ENCODE data around the gene EPHB4. TPM values are rescaled to one million over a fixed set of nuclear protein-coding genes. Genes with fewer than 3 reads are reported as not detected.
A peak's percentile ranks its signal among the peaks of the same experiment; 100 is the strongest.
"Not testable (repeated sequence)": the region's sequence is repeated elsewhere in the genome, so short reads cannot be mapped to it uniquely, and the experiment has no call there.

The EPHB4 gene
- total RNA-seq, 1 experiment from 2014 or later, result 37.3 TPM

DNA sequence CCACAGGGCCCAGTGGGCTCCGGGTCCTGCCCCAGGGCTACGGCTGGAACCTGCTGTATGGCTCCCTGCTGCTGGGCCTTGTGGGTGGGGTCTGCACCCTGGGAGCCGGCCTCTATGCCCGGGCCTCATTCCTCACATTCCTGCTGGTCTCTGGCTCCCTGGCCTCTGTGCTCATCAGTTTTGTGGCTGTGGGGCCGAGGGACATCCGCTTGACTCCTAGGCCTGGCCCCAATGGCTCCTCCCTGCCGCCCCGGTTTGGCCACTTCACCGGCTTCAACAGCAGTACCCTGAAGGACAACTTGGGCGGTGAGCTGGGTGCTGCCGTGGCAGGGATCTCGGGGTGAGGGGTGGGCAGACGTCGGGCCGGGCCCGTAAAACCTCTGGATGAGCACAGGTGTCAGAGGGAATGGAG is 29.6 kb upstream of the EPHB4 start:
- DNase-seq (ENCODE audit: low read depth, low spot score), result no peak
- in situ Hi-C loops (cut with HindIII; ENCODE audit: low pct_unique_long_range_greater_than_20kb, low sequenced_read_pairs), result no loop called here

DNA sequence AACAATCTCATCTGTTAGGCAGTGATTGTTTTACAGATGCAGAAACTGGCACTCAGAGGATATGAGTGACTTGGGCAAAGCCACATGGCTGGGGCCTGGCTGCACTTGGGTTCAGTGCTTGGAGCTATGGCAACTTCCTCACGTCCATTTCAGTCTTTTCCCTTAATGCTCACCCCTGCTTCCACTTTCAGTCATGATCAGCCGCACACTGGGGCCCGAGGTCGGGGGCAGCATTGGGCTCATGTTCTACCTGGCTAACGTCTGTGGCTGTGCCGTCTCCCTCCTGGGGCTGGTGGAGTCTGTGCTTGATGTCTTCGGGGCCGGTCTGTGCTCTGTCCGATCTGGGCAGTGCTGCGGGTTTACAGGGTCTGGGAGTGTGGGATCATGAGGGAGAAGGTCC is 28.2 kb upstream of the EPHB4 start:
- in situ Hi-C loops (cut with HindIII; ENCODE audit: low pct_unique_long_range_greater_than_20kb, low sequenced_read_pairs), result no loop called here
- no peak for DNase-seq (ENCODE audit: low read depth, low spot score)

DNA sequence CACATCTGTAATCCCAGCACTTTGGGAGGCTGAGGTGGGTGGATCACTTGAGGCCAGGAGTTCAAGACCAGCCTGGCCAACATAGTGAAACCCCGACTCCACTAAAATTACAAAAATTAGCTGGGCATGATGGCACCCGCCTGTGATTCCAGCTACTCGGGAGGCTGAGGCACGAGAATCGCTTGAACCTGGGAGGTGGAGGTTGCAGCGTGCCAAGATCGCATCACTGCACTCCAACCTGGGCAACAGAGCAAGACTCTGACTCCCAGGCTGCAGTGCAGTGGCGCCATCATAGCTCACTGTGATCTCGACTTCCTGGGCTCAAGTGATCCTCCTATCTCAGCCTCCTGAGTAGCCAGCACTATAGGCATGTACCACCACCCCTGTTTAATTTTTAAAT is 27.6 kb upstream of the EPHB4 start:
- in situ Hi-C loops (cut with HindIII; ENCODE audit: low pct_unique_long_range_greater_than_20kb, low sequenced_read_pairs); DNase-seq (ENCODE audit: low read depth, low spot score): not testable (repeated sequence)

DNA sequence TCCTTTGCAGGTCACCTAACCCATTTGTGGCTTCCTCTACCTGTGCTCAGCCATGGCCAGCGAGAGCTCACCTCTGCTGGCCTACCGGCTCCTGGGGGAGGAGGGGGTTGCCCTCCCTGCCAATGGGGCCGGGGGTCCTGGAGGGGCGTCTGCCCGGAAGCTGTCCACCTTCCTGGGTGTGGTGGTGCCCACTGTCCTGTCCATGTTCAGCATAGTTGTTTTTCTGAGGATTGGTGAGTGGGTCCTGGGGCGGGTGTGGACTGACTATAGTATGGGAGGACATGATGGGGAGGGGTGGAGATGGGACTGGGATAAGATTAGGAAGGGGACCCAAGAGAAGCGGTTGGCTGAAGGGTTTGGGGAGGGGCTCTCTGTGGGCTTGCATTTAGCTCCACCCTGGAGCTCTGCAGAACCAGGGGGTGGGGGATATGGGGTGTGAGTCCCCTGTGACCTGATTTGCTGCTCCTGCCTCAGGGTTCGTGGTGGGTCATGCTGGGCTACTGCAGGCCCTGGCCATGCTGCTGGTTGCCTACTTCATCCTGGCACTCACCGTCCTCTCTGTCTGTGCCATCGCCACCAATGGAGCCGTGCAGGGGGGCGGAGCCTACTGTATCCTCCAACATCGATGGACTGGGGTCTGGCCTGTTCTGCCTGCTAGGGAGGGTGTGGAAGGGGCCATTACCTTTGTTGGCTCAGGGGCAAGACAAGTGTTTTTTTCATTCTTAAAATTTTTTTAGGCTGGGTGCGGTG is 27.0 kb upstream of the EPHB4 start:
- no peak for DNase-seq (ENCODE audit: low read depth, low spot score)
- in situ Hi-C loops (cut with HindIII; ENCODE audit: low pct_unique_long_range_greater_than_20kb, low sequenced_read_pairs), result no loop called here

DNA sequence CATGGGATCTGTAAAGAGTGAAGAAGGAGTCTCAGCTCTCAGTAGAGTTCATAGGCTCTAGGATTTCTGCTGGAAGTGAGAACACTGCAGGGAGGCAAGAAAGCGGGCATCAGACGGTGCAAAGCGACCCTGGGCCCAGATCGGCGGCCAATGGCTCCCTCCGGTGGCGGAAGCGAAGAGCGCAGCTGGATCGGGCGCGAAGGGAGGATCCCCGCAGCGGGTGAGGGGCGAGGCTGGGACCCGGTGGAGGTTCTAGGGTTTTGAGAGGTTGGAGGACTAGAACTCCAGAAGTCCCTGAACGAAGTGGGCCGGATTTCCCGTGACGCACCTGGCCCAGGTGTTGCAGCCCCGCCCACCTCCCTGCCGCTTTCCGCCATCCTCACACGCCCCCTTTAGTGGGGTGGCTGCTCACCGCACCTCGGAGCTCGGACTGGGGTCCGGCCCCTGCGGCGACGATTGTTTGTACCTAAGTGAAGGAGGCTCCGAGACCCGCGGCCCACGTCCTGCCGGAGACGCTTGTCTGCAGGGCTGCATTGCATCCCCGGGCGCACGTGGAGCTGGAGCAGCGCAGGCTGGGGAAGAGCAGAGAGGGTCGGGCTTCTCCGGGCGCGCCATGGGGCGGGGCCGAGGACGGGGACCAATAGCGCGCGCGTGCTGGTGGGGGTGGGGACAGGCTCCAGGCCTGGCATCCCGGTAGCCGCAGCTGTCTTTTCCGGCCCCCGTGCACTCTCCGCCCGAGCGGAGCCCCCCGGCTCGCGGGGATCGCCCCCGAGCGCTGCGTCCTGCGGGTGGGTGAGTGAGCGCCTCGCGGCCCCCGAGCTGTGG is 24.9 kb upstream of the EPHB4 start, which contains the start of gene SLC12A9:
TSS of gene SLC12A9 (plus strand) at position 666 of the 825 bp plus-strand sequence. CDS start 1,485 bp downstream, outside the sequence.
- DNase-seq (ENCODE audit: low read depth, low spot score), result peak; percentile 93
- in situ Hi-C loops (cut with HindIII; ENCODE audit: low pct_unique_long_range_greater_than_20kb, low sequenced_read_pairs), result no loop called here

DNA sequence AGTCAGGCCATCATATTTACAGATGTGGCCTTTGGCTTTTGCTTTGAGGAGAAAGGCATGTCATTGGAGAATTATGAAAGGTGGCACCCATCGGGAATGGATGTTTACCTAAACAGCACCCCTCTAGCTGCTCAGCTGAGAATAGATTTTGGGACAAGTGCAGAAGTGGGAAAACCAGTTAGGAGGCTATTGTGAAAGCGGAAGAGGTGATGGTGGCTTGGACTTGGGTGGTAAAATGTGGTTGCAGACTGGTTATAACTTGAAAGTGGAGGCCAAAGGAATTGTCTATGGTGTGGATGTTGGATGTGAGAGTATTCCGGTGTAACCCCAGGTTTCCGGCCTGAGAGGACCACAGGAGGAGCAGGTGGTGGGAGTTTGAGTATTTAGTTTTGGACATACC is 20.0 kb upstream of the EPHB4 start:
- DNase-seq (ENCODE audit: low read depth, low spot score), result no peak
- in situ Hi-C loops (cut with HindIII; ENCODE audit: low pct_unique_long_range_greater_than_20kb, low sequenced_read_pairs), result no loop called here

DNA sequence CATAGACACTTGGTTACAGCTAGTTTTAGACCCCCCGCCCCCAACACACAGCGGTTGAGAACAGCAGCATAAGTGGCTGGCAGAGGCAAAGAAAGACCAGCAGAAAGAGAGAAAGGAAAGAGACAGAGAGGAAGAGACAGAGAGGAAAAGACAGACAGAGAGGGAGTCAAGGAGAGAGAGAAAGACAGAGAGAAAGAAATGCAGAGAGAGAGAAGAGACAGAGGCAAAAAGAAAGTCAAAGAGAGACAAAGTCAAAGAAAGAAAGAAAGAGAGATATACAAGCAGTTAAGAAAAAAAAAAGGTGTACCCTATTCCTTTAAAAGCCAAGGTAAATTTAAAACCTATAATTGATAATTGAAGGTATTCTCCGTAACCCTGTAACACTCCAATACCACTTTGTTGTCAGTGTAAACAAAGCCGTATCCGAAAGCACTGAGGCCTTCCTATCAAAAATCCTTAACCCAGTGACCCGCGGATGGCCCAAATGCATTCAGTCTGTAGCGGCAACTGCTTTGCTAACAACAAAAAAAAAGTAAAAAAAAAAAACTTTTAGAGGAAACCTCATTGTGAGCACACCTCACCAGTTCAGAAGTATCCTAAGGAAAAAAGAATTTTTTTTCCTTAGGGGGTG is 13.3 kb upstream of the EPHB4 start:
- no peak for DNase-seq (ENCODE audit: low read depth, low spot score)
- in situ Hi-C loops (cut with HindIII; ENCODE audit: low pct_unique_long_range_greater_than_20kb, low sequenced_read_pairs), result no loop called here

DNA sequence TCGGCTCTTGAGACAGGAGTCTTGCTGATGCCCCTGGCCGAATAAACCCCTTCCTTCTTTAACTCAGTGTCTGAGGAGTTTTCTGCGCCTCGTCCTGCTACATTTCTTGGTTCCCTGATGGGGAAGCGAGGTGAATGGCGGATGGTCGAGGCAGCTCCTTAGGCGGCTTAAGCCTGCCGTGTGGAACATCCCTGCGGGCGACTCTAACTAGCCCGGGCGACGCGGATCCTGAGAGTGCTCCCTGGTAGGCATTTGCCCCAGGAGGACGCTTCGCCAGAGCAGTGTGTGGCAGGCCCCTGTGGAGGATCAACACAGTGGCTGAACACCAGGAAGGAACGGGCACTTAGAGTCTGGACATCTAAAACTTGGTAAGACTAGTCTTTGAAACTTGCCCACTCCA is 12.0 kb upstream of the EPHB4 start:
- DNase-seq (ENCODE audit: low read depth, low spot score), result no peak
- in situ Hi-C loops (cut with HindIII; ENCODE audit: low pct_unique_long_range_greater_than_20kb, low sequenced_read_pairs), result no loop called here

DNA sequence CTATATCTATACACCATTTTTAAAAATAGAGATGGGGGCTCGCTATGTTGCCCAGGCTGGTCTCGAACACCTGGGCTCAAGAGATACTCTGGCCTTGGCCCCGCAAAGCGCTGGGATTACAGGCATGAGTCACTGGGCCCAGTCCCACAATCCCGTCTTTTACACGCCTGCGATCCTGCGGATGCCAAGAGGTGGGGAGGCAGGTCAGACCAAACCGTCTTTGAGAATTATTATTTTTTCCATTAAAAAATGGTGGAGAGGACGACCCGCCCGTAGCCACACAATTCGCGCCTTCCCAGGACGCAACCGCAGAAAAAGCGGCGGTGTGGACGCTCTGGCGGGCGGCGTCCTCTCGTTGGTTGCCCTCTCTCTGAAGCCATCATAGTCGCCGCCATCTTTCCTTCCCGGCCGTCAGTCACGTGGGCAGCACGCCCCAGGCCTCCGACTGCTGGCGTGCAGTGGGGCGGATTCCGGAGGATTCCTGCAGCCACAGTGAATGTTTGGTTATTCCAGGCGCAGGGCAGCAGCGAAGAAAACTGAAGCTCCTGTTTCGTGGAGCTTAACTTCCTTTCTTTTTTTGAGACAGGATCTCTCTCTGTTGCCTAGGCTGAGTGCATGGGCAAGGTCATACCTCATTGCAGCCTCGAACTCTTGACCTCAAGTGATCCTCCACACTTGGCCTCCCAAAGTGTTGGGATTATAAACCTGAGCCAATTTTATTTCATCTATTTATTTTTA is 9.9 kb upstream of the EPHB4 start:
- DNase-seq (ENCODE audit: low read depth, low spot score), result peak; percentile 96
- in situ Hi-C loops (cut with HindIII; ENCODE audit: low pct_unique_long_range_greater_than_20kb, low sequenced_read_pairs), result no loop called here

DNA sequence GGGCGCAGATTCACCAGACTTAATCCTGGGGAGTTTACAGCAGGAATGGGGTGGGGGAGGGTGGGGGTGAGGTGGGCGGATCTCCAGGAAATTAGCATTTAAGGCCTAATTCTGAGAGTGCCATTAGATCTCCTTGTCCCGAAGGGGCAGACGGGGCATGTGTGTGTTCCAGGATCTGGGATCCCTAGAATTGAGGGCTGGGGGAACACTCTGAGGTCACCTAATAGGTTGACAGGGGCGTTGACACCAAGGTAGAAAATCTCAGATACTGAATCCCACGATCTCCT is 9.4 kb upstream of the EPHB4 start:
- DNase-seq (ENCODE audit: low read depth, low spot score), result no peak
- in situ Hi-C loops (cut with HindIII; ENCODE audit: low pct_unique_long_range_greater_than_20kb, low sequenced_read_pairs), result no loop called here

DNA sequence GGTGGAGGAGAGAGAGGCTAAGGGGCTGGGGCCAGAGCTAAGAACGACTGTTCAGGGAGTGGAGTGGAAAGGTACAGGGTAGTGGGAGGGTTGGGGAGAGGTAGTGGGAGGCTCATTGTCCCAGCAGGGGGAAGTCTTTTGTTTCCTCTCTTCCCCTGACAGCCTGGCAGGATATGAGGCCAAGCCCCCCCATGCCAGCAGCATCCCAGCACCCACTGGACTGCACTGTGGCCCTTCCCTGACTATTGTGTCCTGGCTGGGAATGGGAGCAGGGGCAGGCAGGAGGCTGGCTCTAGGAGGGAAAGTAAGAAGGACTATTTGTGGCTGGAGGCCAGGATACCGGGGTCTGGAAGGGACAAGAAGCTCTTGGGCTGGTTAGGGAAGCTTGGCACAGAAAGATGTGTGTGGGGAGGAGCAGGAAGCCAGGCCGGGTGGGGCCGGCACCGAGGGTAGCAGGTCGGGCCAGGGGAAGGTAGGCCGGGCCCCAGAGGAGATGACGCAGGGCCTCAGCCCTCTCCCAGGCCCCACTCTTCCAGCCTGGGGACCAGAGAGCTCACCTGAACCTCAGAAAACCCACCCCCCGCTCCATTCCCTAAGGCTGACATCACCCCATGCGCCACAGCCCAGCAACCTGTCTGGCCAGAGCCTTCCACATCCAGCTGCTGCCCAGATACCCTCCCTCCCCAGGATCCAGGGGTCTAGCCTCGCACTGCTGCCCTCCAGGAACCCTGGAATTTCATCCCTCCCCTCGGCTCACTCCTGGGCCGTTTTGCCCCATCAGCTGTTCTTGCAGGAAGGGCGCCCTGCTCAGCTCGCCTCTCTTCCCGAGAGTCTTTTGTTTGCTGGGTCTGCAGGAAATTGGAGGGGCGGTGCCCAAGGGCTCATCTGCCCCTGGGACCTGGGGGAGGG is 8.8 kb upstream of the EPHB4 start:
- in situ Hi-C loops (cut with HindIII; ENCODE audit: low pct_unique_long_range_greater_than_20kb, low sequenced_read_pairs), result no loop called here
- DNase-seq (ENCODE audit: low read depth, low spot score), result no peak

DNA sequence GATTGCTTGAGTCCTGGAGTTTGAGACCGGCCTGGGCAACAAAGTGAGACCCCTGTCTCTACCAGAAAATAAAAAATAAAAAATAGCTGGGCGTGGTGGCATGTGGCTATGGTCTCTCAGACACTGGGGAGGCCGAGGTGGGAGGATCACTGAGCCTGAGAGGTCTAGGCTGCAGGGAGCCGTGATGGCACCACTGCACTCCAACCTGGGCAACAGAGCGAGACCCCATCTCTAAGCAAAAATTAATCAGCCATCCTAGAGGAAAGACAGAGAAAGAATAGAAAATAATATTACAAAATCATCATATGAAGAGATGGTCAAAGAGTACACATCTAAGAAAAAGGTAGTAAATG is 4.9 kb upstream of the EPHB4 start:
- in situ Hi-C loops (cut with HindIII; ENCODE audit: low pct_unique_long_range_greater_than_20kb, low sequenced_read_pairs), result no loop called here
- DNase-seq (ENCODE audit: low read depth, low spot score), result no peak

DNA sequence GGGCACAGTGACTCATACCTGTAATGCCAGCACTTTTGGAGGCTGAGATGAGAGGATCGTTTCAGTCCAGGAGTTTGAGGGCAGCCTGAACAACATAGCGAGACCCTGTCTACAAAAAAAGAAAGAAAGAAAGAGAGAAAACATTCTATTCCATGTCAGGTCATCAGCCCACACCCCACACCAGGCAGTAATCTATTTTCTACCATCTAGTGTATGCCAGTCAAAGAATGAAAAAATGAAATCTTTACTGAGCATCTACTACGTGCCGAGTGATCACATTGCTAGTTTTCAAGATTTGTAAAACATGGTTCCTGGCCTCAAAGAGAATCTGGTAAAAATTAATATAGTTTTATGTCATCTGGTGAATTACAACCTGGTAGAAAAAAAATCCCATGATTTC is 3.1 kb upstream of the EPHB4 start:
- in situ Hi-C loops (cut with HindIII; ENCODE audit: low pct_unique_long_range_greater_than_20kb, low sequenced_read_pairs), result no loop called here
- no peak for DNase-seq (ENCODE audit: low read depth, low spot score)

DNA sequence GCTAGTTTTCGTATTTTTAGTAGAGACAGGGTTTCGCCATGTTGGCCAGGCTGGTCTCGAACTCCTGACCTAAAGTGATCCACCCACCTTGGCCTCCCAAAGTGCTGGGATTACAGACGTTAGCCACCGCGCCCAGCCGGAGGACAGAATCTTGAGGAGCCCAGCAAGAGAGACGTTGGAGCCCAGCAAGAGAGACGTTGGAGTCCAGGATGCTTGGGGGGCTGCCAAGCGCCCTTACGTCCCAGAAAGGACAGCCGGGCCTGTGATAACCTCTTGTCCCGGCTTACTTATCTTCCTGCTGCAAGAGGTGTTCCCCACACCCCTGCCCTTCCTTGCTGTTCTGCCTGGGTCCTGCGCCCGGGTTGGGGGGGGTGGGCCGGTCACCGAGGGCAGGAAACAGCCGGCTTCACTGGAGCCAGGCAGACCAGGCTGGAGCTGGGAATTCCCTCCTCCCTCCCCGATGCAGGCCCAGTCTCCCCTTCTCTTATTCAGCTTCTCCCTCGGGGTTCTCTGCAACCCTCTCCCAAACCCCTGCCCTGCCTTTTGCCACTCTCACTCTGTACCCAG is 1.9 kb upstream of the EPHB4 start:
- in situ Hi-C loops (cut with HindIII; ENCODE audit: low pct_unique_long_range_greater_than_20kb, low sequenced_read_pairs), result no loop called here
- DNase-seq (ENCODE audit: low read depth, low spot score), result no peak

DNA sequence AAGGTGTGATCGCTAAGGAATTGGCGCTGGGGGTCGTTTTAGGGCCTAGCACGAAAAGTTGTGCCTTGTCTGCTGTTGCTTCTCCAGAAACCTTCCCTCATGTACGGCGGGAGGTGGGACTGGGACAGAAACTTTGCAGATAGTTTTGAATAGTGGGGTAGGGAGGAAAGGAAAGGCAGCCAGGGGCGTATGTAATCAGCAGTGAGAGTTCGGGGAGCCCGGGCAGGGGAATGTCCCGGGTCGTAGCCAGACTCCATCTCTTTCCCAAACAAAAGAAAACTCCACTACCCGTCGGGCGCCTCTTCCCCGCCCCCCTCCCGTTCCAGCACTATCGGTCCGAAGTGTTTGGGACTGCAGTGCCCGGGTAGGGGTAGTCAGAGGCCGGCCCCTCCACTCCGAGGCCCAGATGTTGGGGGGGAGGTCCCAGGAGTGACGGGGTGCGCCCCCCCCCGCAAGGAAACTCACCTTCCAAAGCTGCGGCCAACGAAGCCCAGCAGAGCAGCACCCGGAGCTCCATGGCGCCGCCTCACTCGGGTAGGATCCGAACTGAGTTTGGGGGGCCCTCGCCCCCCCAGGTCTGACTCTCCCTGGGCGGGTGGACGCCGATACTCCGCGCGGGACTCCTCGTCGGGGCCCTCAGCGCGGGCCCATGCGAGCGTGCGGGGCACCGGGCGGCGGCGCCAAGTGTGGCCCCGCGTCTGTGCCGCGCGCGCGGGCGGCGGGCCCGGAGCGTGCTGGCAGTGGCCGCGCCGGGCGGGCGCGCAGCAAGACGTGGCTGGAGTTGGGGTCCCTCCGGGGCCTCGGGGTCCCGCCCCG is 601 bp downstream of the EPHB4 start:
- no peak for DNase-seq (ENCODE audit: low read depth, low spot score)
- in situ Hi-C loops (cut with HindIII; ENCODE audit: low pct_unique_long_range_greater_than_20kb, low sequenced_read_pairs), result no loop called here
